ENCODE results near the gene APRT. TPM values are rescaled to one million over a fixed set of nuclear protein-coding genes. Genes with fewer than 3 reads are reported as not detected.
A peak's percentile ranks its signal among the peaks of the same experiment; 100 is the strongest.

The APRT gene
- total and polyA plus RNA-seq, 9 of the 15 experiments (the other 6 are each of a cell fraction or from before 2014, with no cell fraction given): 41.7 to 409 (median 146) TPM

GRCh38 chr16:88857728-88858339 lies 46.1 kb upstream of the APRT start (continued):
- TF ChIP-seq CTCFL (IDR thresholded peaks at IDR 0.05; ENCODE audit: borderline replicate concordance, insufficient read depth, low read depth, low read length, poor library complexity, severe bottlenecking) (no peak), ZHX1 (conservative IDR thresholded peaks at IDR 0.05; ENCODE audit: low read length) (no peak), MAFG (tag; conservative IDR thresholded peaks at IDR 0.05) (no peak), CBFA2T3 (IDR thresholded peaks at IDR 0.05) (no peak), RB1 (IDR thresholded peaks at IDR 0.05; ENCODE audit: low read depth) (0 out of 2 replicates have a peak, but pooled peaks have one; percentile 41), HDAC2 (IDR thresholded peaks at IDR 0.05) (no peak), ZBTB40 (IDR thresholded peaks at IDR 0.05) (no peak), ZBTB40 (CRISPR knock-in tag; IDR thresholded peaks at IDR 0.05) (no peak), SAP30 (IDR thresholded peaks at IDR 0.05; ENCODE audit: borderline replicate concordance, insufficient read depth, low read depth, low read length, poor library complexity, severe bottlenecking) (no peak), ZNF140 (CRISPR knock-in tag; IDR thresholded peaks at IDR 0.05) (no peak), ZNF699 (CRISPR knock-in tag; IDR thresholded peaks at IDR 0.05; ENCODE audit: insufficient replicate concordance) (no peak), GABPB2 (CRISPR knock-in tag; conservative IDR thresholded peaks at IDR 0.05) (no peak)
